Midbrain (tissue), 1 donor: ENCODE data around the gene PKP3.
"Not testable (repeated sequence)": the region's sequence is repeated elsewhere in the genome, so short reads cannot be mapped to it uniquely, and the experiment has no call there.

ENCODE experiments used
- DNase-seq: peaks from one replicate; lab custom pipeline; 2025; lab: John Stamatoyannopoulos, UW

The PKP3 gene

DNA sequence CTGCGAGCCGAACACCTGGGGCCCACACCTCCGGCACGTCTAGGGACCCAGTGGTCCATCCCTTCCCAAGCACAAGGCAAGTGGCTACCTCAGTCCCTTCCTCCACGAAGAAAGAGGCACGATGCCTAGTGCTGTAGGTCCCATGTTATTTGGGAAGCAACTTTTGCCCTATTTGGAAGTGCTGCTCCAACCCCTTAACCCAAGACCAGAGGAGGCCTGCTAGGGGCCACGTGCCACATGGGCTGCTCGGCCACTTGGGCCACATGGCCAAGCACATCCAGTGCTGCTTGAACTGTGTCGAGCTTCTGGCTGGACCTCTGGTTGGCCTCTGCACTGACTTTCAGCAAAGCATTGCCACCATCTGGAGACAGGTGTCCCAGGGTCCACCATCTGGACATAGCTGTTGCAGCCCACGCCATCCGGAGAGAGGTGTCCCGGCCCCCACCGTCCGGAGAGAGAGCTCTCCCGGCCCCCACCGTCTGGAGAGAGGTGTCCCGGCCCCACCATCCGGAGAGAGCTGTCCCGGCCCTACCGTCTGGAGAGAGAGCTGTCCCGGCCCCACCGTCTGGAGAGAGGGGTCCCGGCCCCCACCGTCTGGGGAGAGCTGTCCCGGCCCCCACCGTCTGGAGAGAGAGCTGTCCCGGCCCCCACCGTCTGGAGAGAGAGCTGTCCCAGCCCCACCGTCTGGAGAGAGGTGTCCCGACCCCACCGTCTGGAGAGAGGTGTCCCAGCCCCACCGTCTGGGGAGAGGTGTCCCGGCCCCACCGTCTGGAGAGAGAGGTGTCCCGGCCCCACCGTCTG lies 31.2 kb upstream of the PKP3 start:
- DNase-seq, result no peak

- not testable (repeated sequence) for DNase-seq
Observed at GRCh38 chr11:363443-363805, 30.6 kb upstream of the PKP3 start.

DNA sequence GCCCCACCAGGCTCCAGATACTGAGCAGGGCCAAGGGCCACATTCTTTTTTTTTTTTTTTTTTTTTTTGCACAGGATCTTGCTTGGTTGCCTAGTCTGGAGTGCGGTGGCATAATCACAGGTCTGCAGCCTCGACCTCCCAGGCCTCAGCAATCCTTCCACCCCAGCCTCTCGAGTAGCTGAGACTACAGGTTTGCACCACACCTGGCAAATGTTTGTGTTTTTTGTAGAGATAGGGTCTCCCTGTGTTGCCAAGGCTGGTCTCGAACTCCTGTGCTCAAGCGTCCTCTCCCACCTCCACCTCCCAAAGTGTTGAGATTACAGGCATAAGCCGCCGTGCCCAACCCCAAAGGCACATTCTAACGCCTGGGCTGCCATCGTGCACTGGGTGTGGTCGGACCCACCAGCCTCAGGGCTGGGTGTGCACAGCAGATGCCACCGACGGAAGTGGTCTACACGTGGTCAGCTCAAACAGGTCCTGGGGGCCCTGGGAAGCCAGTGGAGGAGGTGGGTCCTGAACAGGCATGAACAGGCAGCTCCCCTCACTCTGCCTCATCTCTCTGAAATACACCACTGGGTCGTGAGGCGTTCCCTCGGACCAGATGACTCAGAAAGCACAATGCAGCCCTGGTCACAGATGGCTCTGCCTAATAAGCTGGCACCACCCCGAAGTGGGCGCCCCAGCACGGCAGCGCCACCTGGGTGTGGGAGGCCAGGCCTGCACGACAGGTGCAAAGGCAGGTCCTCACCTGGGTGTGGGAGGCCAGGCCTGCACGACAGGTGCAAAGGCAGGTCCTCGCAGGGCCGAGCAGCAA lies 29.9 kb upstream of the PKP3 start:
- DNase-seq, result no peak

- no peak for DNase-seq
Observed at GRCh38 chr11:364991-365725, 28.9 kb upstream of the PKP3 start.

GRCh38 chr11:365831-366230 lies 28.2 kb upstream of the PKP3 start:
- no peak for DNase-seq

GRCh38 chr11:367956-368413 lies 26.0 kb upstream of the PKP3 start:
- no peak for DNase-seq

- no peak for DNase-seq
Observed at GRCh38 chr11:368414-369335, 25.3 kb upstream of the PKP3 start.

DNA sequence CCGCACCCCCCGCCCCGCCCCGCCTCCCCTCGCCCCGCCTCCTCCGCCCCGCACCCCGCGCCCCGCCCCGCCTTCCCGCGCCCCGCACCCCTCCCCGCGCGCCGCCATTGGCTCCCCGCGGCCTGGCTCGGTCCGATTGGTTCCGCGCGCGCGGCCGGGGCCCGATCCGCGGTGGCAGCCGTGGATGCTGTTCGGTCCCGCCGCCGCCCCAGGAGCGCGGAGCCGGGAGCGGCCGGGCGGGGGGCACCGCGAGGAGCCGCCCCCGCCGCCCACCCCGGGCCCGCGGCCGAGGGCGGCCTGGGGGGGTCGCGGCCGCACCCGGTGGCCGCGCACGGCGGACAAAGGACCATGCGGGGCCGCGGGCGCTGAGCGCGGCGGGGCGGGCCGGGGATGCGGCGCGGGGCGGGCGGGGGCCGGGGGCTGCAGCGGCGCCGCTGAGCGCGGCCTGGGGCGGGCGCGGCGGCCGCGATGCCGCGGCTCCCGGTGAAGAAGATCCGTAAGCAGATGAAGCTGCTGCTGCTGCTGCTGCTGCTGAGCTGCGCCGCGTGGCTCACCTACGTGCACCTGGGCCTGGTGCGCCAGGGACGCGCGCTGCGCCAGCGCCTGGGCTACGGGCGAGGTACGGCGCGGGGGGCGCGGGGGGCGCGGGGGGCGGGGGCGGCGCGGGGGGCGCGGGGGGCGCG lies 24.5 kb upstream of the PKP3 start, which contains the start of gene B4GALNT4:
Gene B4GALNT4 (plus strand): TSS at position 164 of the 683 bp plus-strand sequence. CDS start 305 bp downstream, at position 469.
- peak; percentile 80 for DNase-seq

GRCh38 chr11:370070-370941 lies 23.7 kb upstream of the PKP3 start:
- DNase-seq, result no peak

DNA sequence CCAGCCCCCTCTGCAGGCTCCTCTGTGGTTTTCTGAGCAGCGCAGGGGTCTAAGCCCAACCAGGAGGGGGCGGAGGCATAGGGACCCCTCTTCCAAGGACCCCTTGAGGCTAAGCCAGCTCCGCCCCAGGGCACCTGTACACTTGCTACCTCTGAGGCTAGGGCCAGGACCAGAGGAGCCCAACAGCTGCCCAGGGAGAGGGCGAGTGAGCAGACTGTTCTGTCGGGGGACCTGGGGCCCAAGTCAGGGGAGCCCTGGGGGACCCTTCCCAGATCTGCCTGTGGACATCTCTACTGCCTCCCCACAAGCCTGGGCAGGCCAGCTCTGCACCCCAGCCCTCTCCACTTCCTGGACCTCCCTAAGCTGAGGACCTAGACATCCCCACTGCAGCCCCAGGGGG lies 23.0 kb upstream of the PKP3 start:
- DNase-seq, result no peak

DNA sequence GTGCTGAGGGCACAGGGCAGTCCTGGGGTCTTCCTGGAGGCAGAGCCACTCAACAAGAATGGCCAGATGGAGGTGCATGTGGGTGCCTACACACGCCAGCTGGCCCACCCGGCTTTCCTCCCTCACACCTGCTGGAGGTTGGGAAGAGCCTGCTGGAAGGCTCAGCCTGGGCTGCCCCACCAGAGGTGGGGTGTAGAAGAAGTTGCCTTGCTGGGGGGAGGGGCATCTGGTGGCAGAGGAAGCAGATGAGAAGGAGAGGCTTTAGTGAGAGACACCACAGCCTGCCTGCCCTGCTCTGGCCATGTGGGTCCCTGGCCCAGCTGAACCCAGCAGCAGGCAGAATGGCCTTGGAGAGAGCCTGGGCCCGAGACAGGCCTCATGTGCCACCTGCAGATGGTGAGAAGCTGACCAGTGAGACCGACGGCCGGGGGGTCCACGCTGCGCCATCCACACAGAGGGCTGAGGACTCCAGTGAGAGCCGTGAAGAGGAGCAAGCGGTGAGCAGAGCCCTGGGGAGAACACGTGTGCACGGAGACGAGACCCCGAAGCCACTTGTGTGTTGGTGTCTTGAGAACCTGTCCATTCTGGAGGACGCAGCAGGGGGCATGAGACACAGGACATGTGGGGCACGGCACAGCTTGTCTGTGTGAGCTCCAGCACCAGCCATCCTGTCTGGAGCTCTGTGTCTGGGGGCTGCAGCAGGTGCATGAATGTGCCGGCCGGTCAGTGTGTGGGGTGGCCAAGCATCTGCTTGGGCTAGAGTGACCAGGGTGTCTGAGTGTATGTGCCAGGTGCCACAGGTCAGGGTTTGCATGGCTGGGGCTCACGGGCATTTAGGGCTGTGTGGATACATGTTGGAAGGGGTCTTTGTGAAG lies 22.1 kb upstream of the PKP3 start:
- DNase-seq, result no peak

DNA sequence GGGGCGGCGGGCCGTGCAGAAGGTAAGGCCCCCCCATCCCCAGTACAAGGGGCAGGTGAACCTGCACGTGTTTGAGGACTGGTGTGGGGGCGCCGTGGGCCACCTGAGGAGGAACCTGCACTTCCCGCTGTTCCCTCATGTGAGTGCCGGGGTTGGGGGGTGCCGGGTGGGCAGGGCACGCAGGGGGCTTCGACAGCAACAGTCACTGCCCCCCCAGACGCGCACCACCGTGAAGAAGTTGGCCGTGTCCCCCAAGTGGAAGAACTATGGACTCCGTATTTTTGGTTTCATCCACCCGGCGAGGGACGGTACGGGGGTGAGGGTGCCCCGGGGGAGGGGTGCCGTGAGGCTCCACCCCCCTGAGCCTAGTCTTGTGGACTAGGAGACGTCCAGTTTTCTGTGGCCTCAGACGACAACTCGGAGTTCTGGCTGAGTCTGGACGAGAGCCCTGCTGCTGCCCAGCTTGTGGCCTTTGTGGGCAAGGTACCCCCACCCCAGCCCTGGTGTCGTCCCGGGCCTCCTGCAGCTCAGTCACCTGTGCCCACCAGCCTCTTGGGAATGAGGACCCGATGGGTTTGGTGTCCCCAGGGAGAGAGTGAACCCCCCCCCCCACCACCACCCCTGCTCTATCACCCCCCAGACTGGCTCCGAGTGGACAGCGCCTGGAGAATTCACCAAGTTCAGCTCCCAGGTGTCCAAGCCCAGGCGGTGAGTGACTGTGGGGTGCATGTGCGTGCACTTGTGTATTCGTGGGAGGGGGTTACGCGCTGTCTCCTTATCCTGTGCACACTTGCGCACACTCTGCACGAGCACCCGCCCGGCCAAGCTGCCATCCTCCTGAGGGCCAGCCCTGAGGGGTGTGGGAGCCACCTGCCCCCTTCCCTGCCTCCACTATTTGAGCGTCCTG lies 20.9 kb upstream of the PKP3 start:
- DNase-seq, result no peak

- DNase-seq, result peak; percentile 47
Observed at GRCh38 chr11:373716-374551, 20.1 kb upstream of the PKP3 start.

GRCh38 chr11:375065-376025 lies 18.7 kb upstream of the PKP3 start:
- DNase-seq, result no peak

DNA sequence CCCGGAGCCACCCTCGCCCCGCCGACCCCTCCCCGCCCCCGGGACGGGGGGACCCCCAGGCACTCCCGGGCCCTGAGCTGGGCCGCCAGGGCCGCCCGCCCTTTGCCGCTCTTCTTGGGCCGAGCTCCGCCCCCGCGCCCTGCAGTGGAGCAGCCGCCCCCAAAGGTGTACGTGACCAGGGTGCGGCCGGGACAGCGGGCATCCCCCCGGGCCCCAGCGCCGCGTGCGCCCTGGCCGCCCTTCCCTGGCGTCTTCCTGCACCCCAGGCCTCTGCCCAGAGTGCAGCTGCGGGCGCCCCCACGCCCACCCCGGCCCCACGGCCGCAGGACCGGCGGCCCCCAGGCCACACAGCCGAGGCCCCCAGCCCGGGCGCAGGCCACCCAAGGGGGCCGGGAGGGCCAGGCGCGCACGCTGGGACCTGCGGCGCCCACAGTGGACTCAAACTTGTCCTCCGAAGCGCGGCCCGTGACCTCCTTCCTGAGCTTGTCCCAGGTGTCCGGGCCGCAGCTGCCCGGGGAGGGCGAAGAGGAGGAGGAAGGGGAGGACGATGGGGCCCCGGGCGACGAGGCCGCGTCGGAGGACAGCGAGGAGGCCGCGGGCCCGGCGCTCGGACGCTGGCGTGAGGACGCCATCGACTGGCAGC lies 17.4 kb upstream of the PKP3 start:
- no peak for DNase-seq
